PFSK-1 (cell line): ENCODE measurements around the gene FEZ2.

Source experiments
- POLR2AphosphoS5 ChIP-seq: IDR thresholded peaks from 2 replicates; pipeline ENCODE4 v1.6.1; 2012; ENCODE audit warnings: low read depth, mild to moderate bottlenecking, control low read depth, low read length, moderate library complexity
- REST ChIP-seq, 2 experiments: IDR thresholded peaks; 2 replicates each; pipeline versions ENCODE4 v1.6.1 to v1.8.0; 2011 to 2012; ENCODE audit warnings: low read depth in 2 of 2, low read length in 2 of 2, control low read depth in 1 of 2, inconsistent platforms in 1 of 2, mild to moderate bottlenecking in 1 of 2, moderate library complexity in 1 of 2; ENCODE audit not compliant: insufficient read depth in 1 of 2
- SIN3A ChIP-seq: IDR thresholded peaks from 2 replicates; pipeline ENCODE4 v1.6.1; 2012; ENCODE audit warnings: mild to moderate bottlenecking, low read length, moderate library complexity, borderline replicate concordance; ENCODE audit not compliant: insufficient read depth
- TAF1 ChIP-seq: IDR thresholded peaks from 2 replicates; pipeline ENCODE4 v1.6.1; 2012; ENCODE audit warnings: low read length, control low read depth, borderline replicate concordance; ENCODE audit not compliant: insufficient read depth

- TF ChIP-seq REST (IDR thresholded peaks at IDR 0.05; ENCODE audit: insufficient read depth in 1 of 2, low read depth in 2 of 2, low read length in 2 of 2) (no peak), SIN3A (no peak), POLR2AphosphoS5 (no peak), TAF1 (no peak)
These were observed 62.9 kb downstream of the FEZ2 start for GRCh38 chr2:36535099-36535498.
